HFF-Myc (cell line): ENCODE measurements around the gene CTDSP2.
"Not testable (repeated sequence)": the region's sequence is repeated elsewhere in the genome, so short reads cannot be mapped to it uniquely, and the experiment has no call there.

Source experiments
- DNase-seq: peaks from one replicate; pipeline ENCODE4 v3.0.0-alpha.2; 2011; ENCODE audit warnings: low read depth; ENCODE audit errors: extremely low read depth
- H3K4me3 ChIP-seq: replicated peaks from 2 replicates; pipeline ENCODE4 v1.5.1; 2011; ENCODE audit warnings: low read depth, mild to moderate bottlenecking, control low read depth, low read length
- CTCF ChIP-seq: IDR thresholded peaks from 2 replicates; pipeline ENCODE4 v1.5.1; 2012; ENCODE audit warnings: mild to moderate bottlenecking, low read depth, low read length, control low read depth; ENCODE audit errors: missing control alignments

CTDSP2 gene

GRCh38 chr12:57863676-57864075 lies 17.1 kb upstream of the CTDSP2 start:
- no peak for TF ChIP-seq CTCF
- no peak overlapping the region for H3K4me3 ChIP-seq
- no peak for DNase-seq

- no peak for DNase-seq
- TF ChIP-seq CTCF = no peak
- H3K4me3 ChIP-seq = no peak overlapping the region
Observed at GRCh38 chr12:57861967-57862366, 15.4 kb upstream of the CTDSP2 start.

GRCh38 chr12:57860883-57861282 lies 14.4 kb upstream of the CTDSP2 start:
- not testable (repeated sequence) for H3K4me3 ChIP-seq, DNase-seq

- no peak for TF ChIP-seq CTCF
Observed at GRCh38 chr12:57859121-57859520, 12.6 kb upstream of the CTDSP2 start.

GRCh38 chr12:57858123-57858522 lies 11.6 kb upstream of the CTDSP2 start:
- DNase-seq, H3K4me3 ChIP-seq: not testable (repeated sequence)

More at GRCh38 chr12:57859121-57859520, 12.6 kb upstream of the CTDSP2 start:
- no peak overlapping the region for H3K4me3 ChIP-seq
- no peak for DNase-seq

- no peak overlapping the region for H3K4me3 ChIP-seq
- DNase-seq = no peak
- TF ChIP-seq CTCF = no peak
Observed at GRCh38 chr12:57854965-57855364, 8.4 kb upstream of the CTDSP2 start.

- no peak for DNase-seq
- no peak overlapping the region for H3K4me3 ChIP-seq
- TF ChIP-seq CTCF = no peak
Observed at GRCh38 chr12:57853864-57854556, 7.5 kb upstream of the CTDSP2 start.
